HL-60 (cell line): ENCODE results near the gene CYP1B1.
"Not testable (repeated sequence)": the region's sequence is repeated elsewhere in the genome, so short reads cannot be mapped to it uniquely, and the experiment has no call there.

Experiments used
- DNase-seq, 2 experiments: peaks; one replicate each; pipeline ENCODE4 v3.0.0-alpha.2; 2010 to 2020; ENCODE audit warnings: low read depth in 1 of 2, low spot score in 1 of 2
- H3K27ac ChIP-seq: fragments of 250-450 bp; sonication (Bioruptor Pico); replicated peaks from 2 replicates; pipeline ENCODE4 v1.5.1; 2020; ENCODE audit warnings: mild to moderate bottlenecking, moderate library complexity
- H3K27me3 ChIP-seq: fragments of 250-450 bp; sonication (Bioruptor Pico); 2 replicates; pipeline ENCODE4 v1.5.1; 2021; ENCODE audit warnings: mild to moderate bottlenecking, moderate library complexity; ENCODE audit not compliant: insufficient read depth, poor library complexity, severe bottlenecking
- H3K4me3 ChIP-seq: replicated peaks from 2 replicates; pipeline ENCODE4 v1.5.1; 2011; ENCODE audit warnings: mild to moderate bottlenecking, control low read depth, low read length; ENCODE audit not compliant: insufficient read depth
- CTCF ChIP-seq: IDR thresholded peaks from one replicate; pipeline ENCODE4 v1.5.1; 2011; ENCODE audit warnings: low read length, control low read depth, inconsistent platforms; ENCODE audit not compliant: insufficient read depth
- GABPA ChIP-seq: IDR thresholded peaks from 2 replicates; pipeline ENCODE4 v1.6.1; 2012; ENCODE audit warnings: low read depth
- POLR2AphosphoS5 ChIP-seq: IDR thresholded peaks from 2 replicates; pipeline ENCODE4 v1.6.1; 2012; ENCODE audit warnings: low read depth
- REST ChIP-seq: IDR thresholded peaks from 2 replicates; pipeline ENCODE4 v1.6.1; 2012; ENCODE audit warnings: low read depth; ENCODE audit not compliant: insufficient replicate concordance
- SPI1 ChIP-seq: IDR thresholded peaks from 2 replicates; pipeline ENCODE4 v1.6.1; 2012; ENCODE audit warnings: low read depth, mild to moderate bottlenecking, borderline replicate concordance

CYP1B1 gene

GRCh38 chr2:38026846-38027245 lies 49.1 kb downstream of the CYP1B1 start:
- Histone ChIP-seq H3K4me3 (no peak overlapping the region), H3K27me3 (no peaks in the 10 kb centered on the region), H3K27ac (no peak overlapping the region)
- TF ChIP-seq REST, result no peak
- no peak for DNase-seq

- Histone ChIP-seq H3K27ac (no peak overlapping the region), H3K27me3 (no peaks in the 10 kb centered on the region), H3K4me3 (no peak overlapping the region)
- TF ChIP-seq GABPA, result no peak
- no peak for TF ChIP-seq POLR2AphosphoS5
- TF ChIP-seq CTCF, result no peak
- no peak for TF ChIP-seq SPI1
- TF ChIP-seq REST, result no peak
- DNase-seq, result no peak
Measured at GRCh38 chr2:38021589-38021988, 54.4 kb downstream of the CYP1B1 start.

- H3K27me3 ChIP-seq, H3K27ac ChIP-seq, H3K4me3 ChIP-seq, DNase-seq: not testable (repeated sequence)
Measured at GRCh38 chr2:38020359-38021069, 55.4 kb downstream of the CYP1B1 start.

- no peak overlapping the region for H3K27ac ChIP-seq
- no peak for TF ChIP-seq CTCF
- TF ChIP-seq GABPA, result no peak
- no peak for TF ChIP-seq REST
- no peak for TF ChIP-seq SPI1
- no peak for TF ChIP-seq POLR2AphosphoS5
- no peak overlapping the region for H3K4me3 ChIP-seq
- no peaks in the 10 kb centered on the region for H3K27me3 ChIP-seq
- DNase-seq, result no peak
Measured at GRCh38 chr2:38017836-38018235, 58.1 kb downstream of the CYP1B1 start.
